Transverse colon (tissue), 4 donors: ENCODE results near the gene TNRC6C. TPM values are rescaled to one million over a fixed set of nuclear protein-coding genes. Genes with fewer than 3 reads are reported as not detected.
"Not testable (repeated sequence)": the region's sequence is repeated elsewhere in the genome, so short reads cannot be mapped to it uniquely, and the experiment has no call there.

Experiments used
- DNase-seq: peaks from one replicate; pipeline ENCODE4 v3.0.0-alpha.2; 2019
- H3K27ac ChIP-seq, 4 donors: fragments of 200-600 bp; sonication (generic); 2 replicates each; pipeline ENCODE4 v1.5.1; 2016 to 2018; ENCODE audit warnings: inconsistent platforms in 4 of 4
- H3K27me3 ChIP-seq: fragments of 200-600 bp; sonication (generic); 2 replicates; pipeline ENCODE4 v1.5.1; 2017; ENCODE audit warnings: inconsistent platforms
- H3K36me3 ChIP-seq, 4 donors: fragments of 200-600 bp; sonication (generic); 2 replicates each; pipeline ENCODE4 v1.5.1; 2017 to 2019; ENCODE audit warnings: inconsistent platforms in 4 of 4
- H3K4me1 ChIP-seq, 4 donors: fragments of 200-600 bp; sonication (generic); 2 replicates each; pipeline ENCODE4 v1.5.1; 2017 to 2020; ENCODE audit warnings: inconsistent platforms in 4 of 4
- H3K4me3 ChIP-seq, 4 donors: fragments of 200-600 bp; sonication (generic); 1 replicate in 1 of 4; 2 replicates in 3 of 4; pipeline versions ENCODE4 v1.5.1 to v1.6.1; 2017 to 2019; ENCODE audit warnings: inconsistent platforms in 4 of 4
- H3K9me3 ChIP-seq, 2 donors: fragments of 200-600 bp; sonication (generic); 2 replicates each; pipeline ENCODE4 v1.5.1; 2017 to 2019; ENCODE audit warnings: inconsistent platforms in 2 of 2
- EP300 ChIP-seq: sonication (generic); formaldehyde crosslinking; IDR thresholded peaks from one replicate; pipeline ENCODE4 v1.6.1; 2017; ENCODE audit warnings: antibody characterized with exemption, low read depth
- POLR2A ChIP-seq: fragments of 450-650 bp; IDR thresholded peaks from one replicate; pipeline ENCODE4 v1.6.1; 2016; ENCODE audit warnings: antibody characterized with exemption, mild to moderate bottlenecking, moderate library complexity
- POLR2AphosphoS5 ChIP-seq, 3 donors: sonication (generic); formaldehyde crosslinking; IDR thresholded peaks; one replicate each; pipeline ENCODE4 v1.6.1; 2016; ENCODE audit warnings: antibody characterized with exemption in 3 of 3
- WGBS, 2 donors: methylation state at CpG; one replicate each; pipeline ENCODE4 v1.1.5; 2018; ENCODE audit warnings: low coverage in 1 of 2; 5-methylcytosine and 5-hydroxymethylcytosine counted together
- in situ Hi-C, 4 donors: fragments of 200-750 bp; cut with MboI; loops; one replicate each; pipeline versions ENCODE4 v1.15.0 to v1.15.1; 2017; ENCODE audit warnings: low sequenced_read_pairs in 3 of 4, low pct_ligation_motif_present in 1 of 4, low pct_unique_long_range_greater_than_20kb in 1 of 4
- intact Hi-C: fragments of 100-400 bp; cut with DNase I; formaldehyde crosslinking; loops from one replicate; pipeline ENCODE4 v1.15.1; 2023; ENCODE audit warnings: low total_unique reads
- total RNA-seq, 4 donors: library from RNA; depleted of rRNA; stranded (reverse); fragments of >200 nt; gene quantifications; one replicate each; pipeline ENCODE4 v1.1.0, GENCODE V29; 2016
- TF ChIP-seq, protein P1 (sequence below), 5 experiments: fragments of 200-600 bp in 3 of 5; fragments of 450-650 bp in 2 of 5; sonication (generic) in 3 of 5; IDR thresholded peaks; 1 replicate in 2 of 5; 2 replicates in 3 of 5; pipeline ENCODE4 v1.5.1; 2016 to 2017; ENCODE audit warnings: antibody characterized with exemption in 5 of 5, inconsistent platforms in 3 of 5, mild to moderate bottlenecking in 2 of 5, moderate library complexity in 1 of 5

Gene TNRC6C
- total RNA-seq, 4 donors from 2014 or later, result 7.5 to 16.9 (median 9.9) TPM

DNA sequence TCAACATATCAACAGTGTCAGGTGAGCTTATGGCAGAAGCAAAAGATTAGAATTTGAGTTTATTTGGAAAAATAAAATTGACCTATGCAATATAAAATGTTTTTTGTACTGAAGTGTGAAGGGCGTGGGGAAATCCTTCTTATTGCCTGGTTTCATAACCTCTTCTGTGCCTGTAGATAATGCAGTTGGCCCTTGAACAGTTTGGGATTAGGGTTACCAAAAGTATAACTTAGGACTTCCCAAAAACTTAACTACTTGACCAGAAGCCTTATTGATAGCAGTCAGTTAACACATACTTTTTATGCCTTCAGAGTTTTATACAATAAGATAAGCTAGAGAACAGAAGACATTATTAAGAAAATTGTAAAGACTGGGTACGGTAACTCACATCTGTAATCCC is 104.1 kb downstream of the TNRC6C start:
- no peaks in the 10 kb centered on the region for H3K27me3 ChIP-seq
- no peaks in the 10 kb centered on the region for H3K9me3 ChIP-seq
- in situ Hi-C loops, result no loop called here
- no peak for DNase-seq
- H3K4me1 ChIP-seq, result peaks cover 0 to 12% (median 4%) of the 10 kb centered on the region in 4 donors
- no peak overlapping the region for H3K27ac ChIP-seq
- intact Hi-C loops, result no loop called here
- WGBS, 2 donors, result 81 to 93% methylated on average over 1 to 2 of the region's 2 CpGs
- no peak for TF ChIP-seq POLR2A
- no peak for TF ChIP-seq EP300
- TF ChIP-seq, protein P1, sequence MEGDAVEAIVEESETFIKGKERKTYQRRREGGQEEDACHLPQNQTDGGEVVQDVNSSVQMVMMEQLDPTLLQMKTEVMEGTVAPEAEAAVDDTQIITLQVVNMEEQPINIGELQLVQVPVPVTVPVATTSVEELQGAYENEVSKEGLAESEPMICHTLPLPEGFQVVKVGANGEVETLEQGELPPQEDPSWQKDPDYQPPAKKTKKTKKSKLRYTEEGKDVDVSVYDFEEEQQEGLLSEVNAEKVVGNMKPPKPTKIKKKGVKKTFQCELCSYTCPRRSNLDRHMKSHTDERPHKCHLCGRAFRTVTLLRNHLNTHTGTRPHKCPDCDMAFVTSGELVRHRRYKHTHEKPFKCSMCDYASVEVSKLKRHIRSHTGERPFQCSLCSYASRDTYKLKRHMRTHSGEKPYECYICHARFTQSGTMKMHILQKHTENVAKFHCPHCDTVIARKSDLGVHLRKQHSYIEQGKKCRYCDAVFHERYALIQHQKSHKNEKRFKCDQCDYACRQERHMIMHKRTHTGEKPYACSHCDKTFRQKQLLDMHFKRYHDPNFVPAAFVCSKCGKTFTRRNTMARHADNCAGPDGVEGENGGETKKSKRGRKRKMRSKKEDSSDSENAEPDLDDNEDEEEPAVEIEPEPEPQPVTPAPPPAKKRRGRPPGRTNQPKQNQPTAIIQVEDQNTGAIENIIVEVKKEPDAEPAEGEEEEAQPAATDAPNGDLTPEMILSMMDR (IDR thresholded peaks at IDR 0.05), result no peak
- no peak for TF ChIP-seq POLR2AphosphoS5 (IDR thresholded peaks at IDR 0.05)
- no peaks in the 10 kb centered on the region for H3K36me3 ChIP-seq
- no peak overlapping the region for H3K4me3 ChIP-seq

DNA sequence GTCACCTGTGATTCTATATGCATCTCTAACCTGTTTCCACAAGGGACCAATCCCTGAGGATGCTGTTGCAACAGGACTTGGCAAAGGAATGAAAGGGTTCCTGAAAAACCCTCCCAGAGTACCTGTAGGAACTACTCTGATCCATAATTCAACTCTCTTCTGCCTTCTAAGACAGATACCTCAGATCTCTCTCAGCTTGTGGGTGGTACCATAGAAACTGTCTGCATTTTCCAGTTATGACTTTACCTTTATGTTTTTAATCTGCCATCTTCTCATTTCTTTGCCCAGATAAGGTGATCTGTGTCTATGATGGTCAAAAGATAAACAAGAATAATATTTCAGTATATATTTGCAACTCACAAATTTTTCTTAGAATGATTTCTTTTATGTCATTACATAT is 105.0 kb downstream of the TNRC6C start:
- intact Hi-C loops (no loop called here), in situ Hi-C loops (no loop called here)
- no peak for DNase-seq
- TF ChIP-seq POLR2A, result no peak
- TF ChIP-seq, protein P1 (IDR thresholded peaks at IDR 0.05), result no peak
- TF ChIP-seq POLR2AphosphoS5 (IDR thresholded peaks at IDR 0.05), result no peak
- Histone ChIP-seq H3K36me3 (no peaks in the 10 kb centered on the region), H3K9me3 (no peaks in the 10 kb centered on the region), H3K27ac (no peak overlapping the region), H3K27me3 (no peaks in the 10 kb centered on the region), H3K4me3 (no peak overlapping the region), H3K4me1 (peaks cover 0 to 3% (median 1%) of the 10 kb centered on the region in 4 donors)

DNA sequence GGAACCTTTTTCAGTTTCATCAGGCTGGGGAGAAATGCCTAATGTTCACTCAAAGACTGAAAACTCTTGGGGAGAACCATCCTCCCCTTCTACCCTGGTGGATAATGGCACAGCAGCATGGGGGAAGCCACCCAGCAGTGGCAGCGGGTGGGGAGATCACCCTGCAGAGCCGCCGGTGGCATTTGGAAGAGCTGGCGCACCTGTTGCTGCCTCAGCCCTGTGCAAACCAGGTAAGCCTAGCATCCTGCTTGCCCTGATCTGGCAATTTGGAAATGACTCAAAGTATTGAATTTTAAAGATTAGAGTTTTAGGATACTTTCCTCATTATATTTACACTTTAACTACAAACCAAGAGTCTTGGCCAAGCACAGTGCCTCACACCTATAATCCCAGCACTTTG is 106.2 kb downstream of the TNRC6C start:
- TF ChIP-seq POLR2A, result no peak
- TF ChIP-seq, protein P1 (IDR thresholded peaks at IDR 0.05), result no peak
- TF ChIP-seq POLR2AphosphoS5 (IDR thresholded peaks at IDR 0.05), result no peak
- no peak for TF ChIP-seq EP300
- intact Hi-C loops, result no loop called here
- H3K9me3 ChIP-seq, result no peaks in the 10 kb centered on the region
- H3K27me3 ChIP-seq, result no peaks in the 10 kb centered on the region
- no peak overlapping the region for H3K27ac ChIP-seq
- no peak for DNase-seq
- in situ Hi-C loops, result no loop called here
- H3K36me3 ChIP-seq, result peaks cover 0 to 10% (median 1%) of the 10 kb centered on the region in 4 donors
- H3K4me1 ChIP-seq, result no peaks in the 10 kb centered on the region
- 96% methylated on average over 4 of the region's 4 CpGs; no CpG with 5 or more reads in 1 of the 2 donors for WGBS, 2 donors
- no peak overlapping the region for H3K4me3 ChIP-seq

DNA sequence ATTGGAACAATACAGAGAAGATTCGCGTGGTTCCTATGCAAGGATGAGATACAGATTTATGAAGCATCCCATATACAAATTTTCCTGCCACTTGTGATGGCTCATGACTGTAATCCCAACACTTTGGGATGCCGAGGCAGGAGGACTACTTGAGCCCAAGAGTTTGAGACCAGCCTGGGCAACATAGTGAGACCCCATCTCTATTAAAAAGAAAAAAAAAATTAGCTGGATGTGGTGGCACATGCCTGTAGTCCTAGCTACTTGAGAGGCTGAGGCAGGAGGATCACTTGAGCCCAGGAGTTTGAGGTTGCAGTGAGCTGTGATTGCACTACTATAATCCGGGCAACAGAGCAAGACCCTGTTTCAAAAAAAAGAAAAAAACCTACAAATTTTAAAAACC is 108.5 kb downstream of the TNRC6C start:
- H3K4me3 ChIP-seq, H3K4me1 ChIP-seq, H3K27me3 ChIP-seq, intact Hi-C loops, H3K9me3 ChIP-seq, DNase-seq, H3K27ac ChIP-seq, in situ Hi-C loops: not testable (repeated sequence)
- WGBS, 2 donors, result 80 to 98% methylated on average over 2 to 4 of the region's 4 CpGs
- peaks cover 0 to 18% (median 1%) of the 10 kb centered on the region in 4 donors for H3K36me3 ChIP-seq

DNA sequence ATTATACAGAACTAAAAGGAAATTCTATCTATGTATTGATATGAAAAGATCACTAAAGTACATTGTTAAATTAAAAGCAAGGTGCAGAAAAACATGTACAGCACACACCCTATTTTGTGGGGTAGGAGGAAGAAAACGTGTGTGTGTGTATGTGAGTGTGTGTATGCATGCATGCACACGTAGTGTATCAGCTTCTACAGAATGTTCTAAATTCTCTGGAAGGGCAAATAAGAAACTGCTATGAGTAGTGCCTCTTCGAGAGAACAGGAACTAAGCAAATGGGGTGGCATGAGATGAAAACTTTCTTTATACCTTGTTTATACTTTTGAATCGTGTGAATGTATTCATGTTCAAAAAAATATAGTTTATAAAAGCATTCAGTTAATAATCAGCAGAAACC is 111.2 kb downstream of the TNRC6C start:
- WGBS, 2 donors, result 57 to 62% methylated on average over 4 of the region's 4 CpGs
- Histone ChIP-seq H3K9me3 (no peaks in the 10 kb centered on the region), H3K4me1 (no peaks in the 10 kb centered on the region), H3K4me3 (no peak overlapping the region), H3K27me3 (no peaks in the 10 kb centered on the region), H3K27ac (no peak overlapping the region), H3K36me3 (peaks cover 0 to 41% (median 10%) of the 10 kb centered on the region in 4 donors)
- no peak for DNase-seq
- TF ChIP-seq POLR2AphosphoS5 (IDR thresholded peaks at IDR 0.05) (no peak), POLR2A (no peak), EP300 (no peak)
- TF ChIP-seq, protein P1 (IDR thresholded peaks at IDR 0.05), result no peak
- intact Hi-C loops, result no loop called here
- in situ Hi-C loops, result no loop called here
